IMR-90 (cell line): Measurements from ENCODE around the gene ALPK3. TPM values are rescaled to one million over a fixed set of nuclear protein-coding genes. Genes with fewer than 3 reads are reported as not detected.

ENCODE experiments used
- ATAC-seq: fragments of 200-7000 bp; cut with Tn5 transposase; 2 replicates; pipeline ENCODE4 v1.9.1; 2020; ENCODE audit warnings: low read depth, mild to moderate bottlenecking, moderate library complexity
- BruUV-seq: library from RNA; stranded (reverse); fragments of 400-500 nt; replicated peaks from 2 replicates; lab custom pipeline; 2021; lab: Mats Ljungman, UMichigan
- CTCF ChIA-PET: fragments of 300-600 bp; formaldehyde crosslinking; extraction: SDS; loops from one replicate; lab custom pipeline; 2021; ENCODE audit warnings: antibody characterized with exemption; lab: Yijun Ruan, JAX
- POLR2A ChIA-PET: fragments of 300-600 bp; sonication (Branson Sonifier 250); formaldehyde crosslinking; loops from one replicate; lab custom pipeline; 2022; ENCODE audit warnings: antibody characterized with exemption; ENCODE audit not compliant: unreplicated experiment; lab: Charles Lee
- DNase-seq: peaks from one replicate; pipeline ENCODE4 v3.0.0; 2013
- H2AFZ ChIP-seq: replicated peaks from 2 replicates; pipeline ENCODE3; 2013; ENCODE audit warnings: low read length, mild to moderate bottlenecking; ENCODE audit not compliant: poor library complexity
- H2AK5ac ChIP-seq: 2 replicates; pipeline ENCODE4 v1.6.1; 2013; ENCODE audit warnings: low read depth, low read length, inconsistent platforms
- H2AK9ac ChIP-seq: replicated peaks from 2 replicates; pipeline ENCODE3; 2013; ENCODE audit warnings: mild to moderate bottlenecking, low read depth, low read length, moderate library complexity; ENCODE audit not compliant: poor library complexity
- H2BK120ac ChIP-seq: 2 replicates; pipeline ENCODE4 v1.6.1; 2013; ENCODE audit warnings: low read depth, low read length, inconsistent platforms
- H2BK15ac ChIP-seq: 3 replicates; pipeline ENCODE4 v1.6.1; 2013; ENCODE audit warnings: low read depth, low read length, inconsistent platforms
- H2BK20ac ChIP-seq: 2 replicates; pipeline ENCODE4 v1.6.1; 2013; ENCODE audit warnings: low read depth, mild to moderate bottlenecking, inconsistent platforms, low read length, moderate library complexity
- H2BK5ac ChIP-seq: 2 replicates; pipeline ENCODE4 v1.6.1; 2013; ENCODE audit warnings: mild to moderate bottlenecking, low read depth, low read length, inconsistent platforms; ENCODE audit not compliant: poor library complexity, severe bottlenecking
- H3K14ac ChIP-seq: replicated peaks from 2 replicates; pipeline ENCODE4 v1.6.1; 2013; ENCODE audit warnings: low read depth, low read length, inconsistent platforms
- H3K18ac ChIP-seq: 2 replicates; pipeline ENCODE4 v1.6.1; 2013; ENCODE audit warnings: low read depth, low read length, control low read depth
- H3K23ac ChIP-seq: 2 replicates; pipeline ENCODE4 v1.6.1; 2013; ENCODE audit warnings: low read depth, low read length, inconsistent platforms
- H3K27ac ChIP-seq: 2 replicates; pipeline ENCODE4 v1.5.1; 2013; ENCODE audit warnings: mild to moderate bottlenecking, control low read depth, low read length; ENCODE audit not compliant: insufficient read depth
- H3K27me3 ChIP-seq: 2 replicates; pipeline ENCODE4 v1.6.1; 2013; ENCODE audit warnings: low read length; ENCODE audit not compliant: control insufficient read depth, insufficient read depth
- H3K36me3 ChIP-seq: 2 replicates; pipeline ENCODE4 v1.6.1; 2013; ENCODE audit warnings: low read length, mixed read lengths; ENCODE audit not compliant: control insufficient read depth, insufficient read depth
- H3K4ac ChIP-seq: 2 replicates; pipeline ENCODE4 v1.6.1; 2013; ENCODE audit warnings: low read depth, low read length, inconsistent platforms
- H3K4me1 ChIP-seq: 2 replicates; pipeline ENCODE4 v1.6.1; 2013; ENCODE audit warnings: low read length, mixed read lengths; ENCODE audit not compliant: control insufficient read depth, insufficient read depth
- H3K4me2 ChIP-seq: 2 replicates; pipeline ENCODE4 v1.6.1; 2013; ENCODE audit warnings: low read depth, mild to moderate bottlenecking, control low read depth, low read length, moderate library complexity
- H3K4me3 ChIP-seq: 2 replicates; pipeline ENCODE4 v1.5.1; 2013; ENCODE audit warnings: low read depth, mild to moderate bottlenecking, control low read depth, low read length, moderate library complexity; ENCODE audit not compliant: insufficient read depth
- H3K56ac ChIP-seq: 2 replicates; pipeline ENCODE4 v1.6.1; 2013; ENCODE audit warnings: low read length, inconsistent platforms; ENCODE audit not compliant: insufficient read depth; ENCODE audit errors: extremely low read depth
- H3K79me1 ChIP-seq, 2 experiments: 2 replicates each; pipeline ENCODE4 v1.6.1; 2013; ENCODE audit warnings: low read length in 2 of 2, inconsistent platforms in 1 of 2, low read depth in 1 of 2
- H3K9ac ChIP-seq: 2 replicates; pipeline ENCODE4 v1.6.1; 2013; ENCODE audit warnings: low read depth, low read length, control low read depth
- H3K9me1 ChIP-seq: 2 replicates; pipeline ENCODE4 v1.6.1; 2013; ENCODE audit warnings: low read length, inconsistent platforms; ENCODE audit not compliant: insufficient read depth
- H3K9me3 ChIP-seq: 2 replicates; pipeline ENCODE4 v1.6.1; 2013; ENCODE audit warnings: low read length; ENCODE audit not compliant: control insufficient read depth, insufficient read depth
- H4K20me1 ChIP-seq: 2 replicates; pipeline ENCODE4 v1.6.1; 2013; ENCODE audit warnings: low read length, inconsistent platforms; ENCODE audit not compliant: insufficient read depth
- H4K5ac ChIP-seq: 2 replicates; pipeline ENCODE4 v1.6.1; 2013; ENCODE audit warnings: mild to moderate bottlenecking, low read depth, low read length, control low read depth
- H4K8ac ChIP-seq, 2 experiments: 2 replicates each; pipeline ENCODE4 v1.6.1; 2013; ENCODE audit warnings: low read depth in 2 of 2, low read length in 2 of 2, control low read depth in 1 of 2, inconsistent platforms in 1 of 2
- H4K91ac ChIP-seq: 2 replicates; pipeline ENCODE4 v1.6.1; 2013; ENCODE audit warnings: low read depth, low read length, inconsistent platforms; ENCODE audit not compliant: insufficient read depth
- CEBPB ChIP-seq: IDR thresholded peaks from 2 replicates; pipeline ENCODE4 v1.6.1; 2012; ENCODE audit warnings: low read depth, low read length, improper control_type of control experiment
- CHD1 ChIP-seq: IDR thresholded peaks from 2 replicates; pipeline ENCODE4 v1.6.1; 2012; ENCODE audit warnings: low read depth, low read length, improper control_type of control experiment
- FOS ChIP-seq: fragments of 150-350 bp; IDR thresholded peaks from 2 replicates; pipeline ENCODE4 v1.6.1; 2016; ENCODE audit warnings: low read depth, low read length
- RCOR1 ChIP-seq: IDR thresholded peaks from 2 replicates; pipeline ENCODE4 v1.6.1; 2012; ENCODE audit warnings: mild to moderate bottlenecking, low read length, improper control_type of control experiment; ENCODE audit not compliant: insufficient replicate concordance
- whole genome bisulfite sequencing, 2 experiments: methylation state at CpG; one replicate each; pipeline versions ENCODE4 v1.1.5 to v1.1.7; 2013; ENCODE audit warnings: missing lambda C conversion rate in 2 of 2; ENCODE audit not compliant: insufficient read length in 1 of 2; ENCODE audit errors: extremely low coverage in 2 of 2; 5-methylcytosine and 5-hydroxymethylcytosine counted together
- dilution Hi-C: fragments of 300-500 bp; cut with HindIII; formaldehyde crosslinking; loops from one replicate; pipeline ENCODE4 v1.14.3; 2018; ENCODE audit warnings: low sequenced_read_pairs; ENCODE audit not compliant: unreplicated experiment
- in situ Hi-C: fragments of 300-500 bp; cut with MboI; formaldehyde crosslinking; loops from 3 replicates; pipeline ENCODE4 v1.14.3; 2019; ENCODE audit warnings: low sequenced_read_pairs, inconsistent platforms, mixed read lengths
- intact Hi-C: fragments of 100-400 bp; cut with micrococcal nuclease; formaldehyde crosslinking; loops from 2 replicates; pipeline ENCODE4 v1.10.0; 2022
- polyA plus RNA-seq, 3 experiments: library from polyadenylated mRNA; depleted of rRNA; stranded (reverse); fragments of >200 nt; gene quantifications; 2 replicates each; pipeline ENCODE4 v1.2.3, GENCODE V29; 2012; ENCODE audit warnings: low replicate concordance in 1 of 3
- total RNA-seq: library from RNA; depleted of rRNA; stranded (reverse); fragments of >200 nt; gene quantifications from 2 replicates; pipeline ENCODE4 v1.2.3, GENCODE V29; 2012

The ALPK3 gene
- total and polyA plus RNA-seq, 2 of the 4 experiments (the other 2 are of a cell fraction) = under 0.01 to 0.26 TPM

DNA sequence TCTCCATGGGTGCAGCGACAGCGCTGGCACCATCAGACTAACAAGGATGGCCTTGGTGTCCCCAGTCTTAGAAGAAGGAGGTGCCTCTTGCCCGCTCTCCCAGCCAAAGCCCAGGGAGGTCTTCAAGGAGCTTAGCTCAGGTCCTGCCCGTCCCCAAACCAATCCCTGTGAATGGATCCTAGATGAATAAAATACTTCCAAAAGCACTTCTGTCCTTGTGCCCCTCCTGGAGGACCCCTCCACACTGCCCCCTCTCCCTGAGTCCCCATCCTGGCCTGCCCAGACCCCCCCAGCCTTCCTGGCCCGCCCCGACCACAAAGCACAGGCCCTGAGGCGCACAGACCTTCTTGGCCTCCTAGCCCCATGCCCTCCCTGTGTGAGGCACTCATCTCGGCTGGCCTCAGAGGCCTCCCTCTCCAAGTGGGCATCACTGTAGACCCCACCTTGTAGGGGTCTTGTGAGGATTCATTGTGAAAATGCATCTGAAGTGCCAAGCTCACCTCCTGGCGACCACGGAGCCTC is 75.7 kb downstream of the ALPK3 start:
- ChIA-PET POLR2A (no interaction called here), CTCF (no interaction called here)
- TF ChIP-seq CEBPB (no peak), RCOR1 (no peak), FOS (no peak), CHD1 (no peak)
- no peaks in the 10 kb centered on the region for H3K4me1 ChIP-seq
- no peak overlapping the region for H3K27ac ChIP-seq
- no peak overlapping the region for H2AK5ac ChIP-seq
- ATAC-seq (no peak), DNase-seq (no peak)
- no peak overlapping the region for H3K4me3 ChIP-seq
- H3K9ac ChIP-seq = no peak overlapping the region
- H4K91ac ChIP-seq = no peak overlapping the region
- in situ Hi-C loops (no loop called here), dilution Hi-C loops (no loop called here), intact Hi-C loops (no loop called here)
- H3K18ac ChIP-seq = no peak overlapping the region
- H3K23ac ChIP-seq = no peak overlapping the region
- H2BK20ac ChIP-seq = no peak overlapping the region
- H2AFZ ChIP-seq = no peak overlapping the region
- no peak overlapping the region for H3K4ac ChIP-seq
- H3K56ac ChIP-seq = no peak overlapping the region
- H3K4me2 ChIP-seq = no peak overlapping the region
- H4K20me1 ChIP-seq = no peaks in the 10 kb centered on the region
- no peak overlapping the region for H2BK5ac ChIP-seq
- H3K14ac ChIP-seq = no peak overlapping the region
- H3K9me3 ChIP-seq = no peaks in the 10 kb centered on the region
- peaks cover 33% of the 10 kb centered on the region for H3K27me3 ChIP-seq
- no peaks in the 10 kb centered on the region for H3K9me1 ChIP-seq
- no peaks in the 10 kb centered on the region for H3K36me3 ChIP-seq
- no peaks in the 10 kb centered on the region for H3K79me1 ChIP-seq
- H2BK120ac ChIP-seq = no peak overlapping the region
- no TSS peak for BruUV-seq
- no peak overlapping the region for H2AK9ac ChIP-seq
- H4K8ac ChIP-seq = no peak overlapping the region
- H2BK15ac ChIP-seq = no peak overlapping the region
- WGBS, 2 experiments = no CpG with 5 or more reads among the region's 10 CpGs
- no peak overlapping the region for H4K5ac ChIP-seq
